Endometrial microvascular endothelial cells (primary cell): ENCODE measurements around the gene ZSCAN2. TPM values are rescaled to one million over a fixed set of nuclear protein-coding genes. Genes with fewer than 3 reads are reported as not detected.
"Not testable (repeated sequence)": the region's sequence is repeated elsewhere in the genome, so short reads cannot be mapped to it uniquely, and the experiment has no call there.

Experiments
- in situ Hi-C: cut with HindIII; loops from 2 replicates; pipeline ENCODE4 v1.10.0; 2017; ENCODE audit warnings: low sequenced_read_pairs, low pct_unique_long_range_greater_than_20kb; ENCODE audit errors: inconsistent ontology term
- total RNA-seq: library from RNA; depleted of rRNA; stranded (reverse); fragments of >200 nt; gene quantifications from one replicate; pipeline ENCODE4 v1.2.3, GENCODE V29; 2015; ENCODE audit errors: inconsistent ontology term

The ZSCAN2 gene
- total RNA-seq, 1 donor from 2014 or later: 2.6 TPM

DNA sequence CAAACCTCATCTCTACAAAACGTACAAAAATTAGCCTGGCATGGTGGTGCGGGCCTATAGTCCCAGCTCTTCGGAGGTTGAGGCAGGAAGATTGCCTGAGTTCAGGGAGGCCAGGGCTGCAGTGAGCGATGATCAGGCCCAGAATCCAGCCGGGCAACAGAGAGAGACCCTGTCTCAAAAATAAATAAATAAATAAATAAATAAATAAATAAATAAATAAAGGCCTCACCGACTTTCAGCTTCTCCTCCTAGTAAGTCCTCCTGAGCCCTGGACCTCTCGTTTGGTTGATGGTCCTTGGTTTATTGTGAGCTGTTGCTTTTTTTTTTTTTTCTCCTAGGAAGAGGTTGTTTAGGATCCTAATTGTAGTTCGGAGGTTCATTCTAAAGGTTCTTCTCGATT is 28.2 kb downstream of the ZSCAN2 start:
- in situ Hi-C loops: no loop called here

DNA sequence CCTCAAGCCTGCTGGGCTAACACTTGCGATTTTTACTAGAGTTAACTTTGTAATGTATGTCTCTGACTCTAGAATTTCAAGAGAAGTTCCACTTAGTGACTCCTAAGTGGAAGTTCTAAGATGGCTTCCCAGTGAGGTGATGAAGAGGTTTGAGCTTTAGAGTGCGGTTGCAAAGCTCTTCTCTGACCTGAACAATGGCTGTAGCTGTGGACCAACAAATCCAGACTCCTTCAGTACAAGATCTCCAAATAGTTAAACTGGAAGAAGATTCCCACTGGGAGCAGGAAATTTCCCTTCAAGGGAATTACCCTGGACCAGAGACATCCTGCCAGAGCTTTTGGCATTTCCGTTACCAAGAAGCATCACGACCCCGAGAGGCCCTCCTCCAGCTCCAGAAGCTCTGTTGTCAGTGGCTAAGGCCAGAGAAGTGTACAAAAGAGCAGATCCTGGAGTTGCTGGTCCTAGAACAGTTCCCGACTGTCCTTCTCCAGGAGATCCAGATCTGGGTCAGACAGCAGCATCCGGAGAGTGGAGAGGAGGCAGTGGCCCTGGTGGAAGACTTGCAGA is 31.0 kb downstream of the ZSCAN2 start:
- in situ Hi-C loops: no loop called here

DNA sequence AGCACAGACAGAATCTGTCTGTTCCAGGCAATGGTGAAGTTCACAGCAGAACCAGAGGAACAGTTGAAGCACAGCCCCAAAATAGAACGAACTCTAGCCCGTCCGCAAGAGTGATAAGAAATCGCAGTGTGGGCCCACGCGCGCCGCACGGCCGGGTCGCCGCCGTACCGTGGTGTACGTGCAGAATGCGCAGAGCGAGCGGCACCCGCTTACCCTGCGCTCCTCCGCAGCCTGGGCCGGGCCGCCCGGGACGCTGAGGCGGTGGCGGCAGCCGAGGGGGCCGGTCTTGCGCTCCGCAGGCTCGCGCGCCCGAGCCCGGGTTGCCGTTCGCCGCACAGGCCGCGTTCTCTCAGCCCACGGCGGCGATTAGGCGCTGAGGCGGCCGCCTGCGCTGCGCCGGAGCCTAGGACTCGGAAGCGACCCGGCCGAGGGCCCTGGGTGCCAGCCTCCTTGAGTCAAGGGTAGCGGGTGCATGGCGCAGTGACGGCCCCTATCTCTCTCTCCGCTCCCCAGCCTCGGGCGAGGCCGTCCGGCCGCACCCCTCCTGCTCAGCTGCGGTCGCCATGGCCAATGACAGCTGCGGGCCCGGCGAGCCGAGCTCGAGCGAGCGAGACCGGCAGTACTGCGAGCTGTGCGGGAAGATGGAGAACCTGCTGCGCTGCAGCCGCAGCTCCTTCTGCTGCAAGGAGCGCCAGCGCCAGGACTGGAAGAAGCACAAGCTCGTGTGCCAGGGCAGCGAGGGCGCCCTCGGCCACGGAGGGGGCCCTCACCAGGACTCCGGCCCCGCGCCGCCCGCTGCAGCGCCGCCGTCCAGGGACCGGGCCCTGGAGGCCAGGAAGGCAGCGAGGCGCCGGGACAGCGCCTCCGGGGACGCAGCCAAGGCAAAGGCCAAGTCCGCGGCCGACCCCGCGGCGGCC is 32.8 kb downstream of the ZSCAN2 start:
- in situ Hi-C loops: no loop called here

DNA sequence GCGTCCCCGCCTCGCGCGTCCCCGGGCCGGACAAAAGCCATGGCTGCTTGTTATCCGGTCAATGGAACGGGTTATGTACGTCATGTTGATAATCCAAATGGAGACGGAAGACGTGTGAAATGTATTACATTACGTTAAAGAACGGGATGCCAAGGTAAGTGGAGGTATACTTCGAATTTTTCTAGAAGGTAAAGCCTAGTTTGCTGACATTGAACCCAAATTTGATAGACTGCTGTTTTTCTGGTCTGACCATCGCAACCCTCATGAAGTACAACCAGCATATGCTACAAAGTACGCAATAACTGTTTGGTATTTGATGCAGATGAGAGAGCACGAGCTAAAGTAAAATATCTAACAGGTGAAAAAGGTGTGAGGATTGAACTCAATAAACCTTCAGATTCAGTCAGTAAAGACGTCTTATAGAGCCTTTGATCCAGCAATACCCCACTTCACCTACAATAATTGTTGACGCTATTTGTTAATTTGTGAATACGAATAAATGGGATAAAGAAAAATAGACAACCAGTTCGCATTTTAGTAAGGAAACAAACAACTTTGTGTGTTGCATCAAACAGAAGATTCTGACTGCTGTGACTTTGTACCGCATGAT is 33.5 kb downstream of the ZSCAN2 start:
- in situ Hi-C loops: no loop called here

DNA sequence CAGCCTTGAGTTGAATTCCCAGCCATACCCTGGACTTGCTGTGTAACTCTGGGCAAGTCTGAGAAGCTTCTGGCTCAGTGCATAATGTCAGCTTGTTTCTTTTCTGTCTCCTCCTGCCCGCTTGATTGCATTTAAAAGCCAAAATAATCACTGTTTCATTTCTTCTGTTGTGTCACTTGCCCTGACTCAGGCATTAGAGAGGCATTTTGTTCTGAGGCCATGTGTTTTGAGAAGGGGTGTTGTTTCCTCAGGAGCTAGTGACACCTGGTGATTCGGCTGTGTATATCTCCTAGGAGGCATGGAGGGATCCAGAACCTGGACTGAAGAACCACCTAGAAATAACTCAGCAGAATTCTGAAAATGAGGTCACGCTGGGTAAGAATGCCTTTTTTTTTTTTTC is 37.3 kb downstream of the ZSCAN2 start:
- in situ Hi-C loops: no loop called here

DNA sequence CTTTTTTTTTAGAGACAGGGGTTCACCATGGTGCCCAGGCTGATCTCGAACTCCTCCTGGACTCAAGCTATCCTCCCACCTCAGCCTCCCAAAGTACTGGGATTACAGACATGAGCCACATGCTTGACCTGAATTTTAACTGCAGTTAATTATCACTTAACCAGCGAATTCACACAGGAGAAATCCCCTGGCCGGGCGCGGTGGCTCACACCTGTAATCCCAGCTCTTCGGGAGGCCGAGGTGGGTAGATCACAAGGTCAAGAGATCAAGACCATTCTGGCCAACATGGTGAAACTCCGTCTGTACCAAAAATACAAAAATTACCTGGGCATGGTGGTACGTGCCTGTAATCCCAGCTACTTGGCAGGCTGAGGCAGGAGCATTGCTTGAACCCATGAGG is 41.1 kb downstream of the ZSCAN2 start:
- in situ Hi-C loops: not testable (repeated sequence)

DNA sequence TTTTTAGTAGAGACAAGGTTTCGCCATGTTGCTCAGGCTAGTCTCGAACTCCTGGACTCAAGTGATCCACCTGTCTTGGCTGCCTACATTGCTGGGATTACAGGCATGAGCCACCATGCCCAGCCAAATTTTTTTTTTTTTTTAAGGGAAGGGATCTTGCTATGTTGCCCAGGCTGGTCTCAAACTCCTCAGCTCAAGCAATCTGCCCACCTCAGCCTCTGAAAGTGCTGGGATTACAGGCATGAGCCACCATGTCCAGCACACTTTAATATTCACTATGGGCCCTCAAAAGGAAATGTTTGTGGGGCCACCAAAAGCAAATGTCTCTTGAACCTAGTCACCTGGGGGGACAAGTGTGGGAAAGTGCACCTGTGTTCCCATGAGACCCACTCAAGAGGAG is 41.8 kb downstream of the ZSCAN2 start:
- in situ Hi-C loops: not testable (repeated sequence)

DNA sequence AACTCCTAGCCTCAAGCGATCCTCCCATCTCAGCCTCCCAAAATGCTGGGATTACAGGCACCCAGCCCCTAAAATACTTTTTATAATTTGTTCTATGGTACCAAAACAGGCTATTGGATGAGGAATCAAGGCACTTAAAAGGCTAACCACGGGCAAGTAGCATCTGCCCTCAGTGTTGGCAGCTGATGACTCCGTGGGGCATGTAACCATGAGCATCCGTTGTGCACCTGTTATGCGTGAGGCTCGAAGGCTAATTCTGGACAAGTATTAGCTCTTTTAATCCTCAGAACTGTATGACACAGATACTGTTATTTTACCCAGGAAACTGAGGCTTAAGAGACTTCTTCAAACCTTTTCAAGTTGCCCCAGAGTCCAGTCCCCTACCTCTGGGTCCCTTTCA is 43.0 kb downstream of the ZSCAN2 start:
- in situ Hi-C loops: no loop called here

DNA sequence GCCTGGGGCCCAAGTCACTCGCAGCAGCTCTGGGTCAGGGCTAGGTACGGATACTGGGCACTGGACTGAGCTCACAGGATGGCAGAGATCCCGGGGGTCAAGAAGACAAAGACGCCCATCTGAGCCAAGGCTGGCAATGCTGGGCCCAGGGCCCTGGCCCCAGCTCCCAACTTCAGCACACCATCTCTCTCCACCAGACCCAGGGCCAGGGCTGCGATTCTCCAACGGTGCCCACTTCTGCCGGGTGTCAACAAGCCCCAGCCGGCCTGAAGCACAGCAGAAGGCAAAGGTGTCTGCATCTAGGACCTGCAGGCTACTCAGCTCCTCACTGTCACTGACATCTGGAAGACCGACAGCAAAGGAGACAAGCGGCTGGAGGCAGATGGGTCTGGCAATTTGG is 44.7 kb downstream of the ZSCAN2 start:
- in situ Hi-C loops: no loop called here

DNA sequence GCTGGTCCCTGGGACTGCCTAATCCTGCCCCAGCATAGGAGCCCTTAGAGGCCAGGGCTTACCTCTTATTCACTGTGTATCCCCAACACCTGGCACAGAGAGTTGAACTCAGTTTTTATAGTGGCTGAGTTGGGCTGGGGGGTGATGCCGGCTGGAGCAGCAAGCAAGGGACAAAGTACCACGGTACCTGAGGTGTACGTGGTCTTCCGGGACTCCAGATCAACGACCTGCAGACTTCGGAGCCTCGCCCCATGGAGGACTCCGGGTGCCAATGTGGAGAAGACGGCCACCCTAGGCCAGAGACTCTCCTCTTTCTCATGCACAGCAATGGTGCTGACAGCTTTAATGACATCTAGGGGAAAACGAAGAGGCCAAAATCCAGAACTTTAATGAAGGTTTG is 45.2 kb downstream of the ZSCAN2 start:
- in situ Hi-C loops: no loop called here

DNA sequence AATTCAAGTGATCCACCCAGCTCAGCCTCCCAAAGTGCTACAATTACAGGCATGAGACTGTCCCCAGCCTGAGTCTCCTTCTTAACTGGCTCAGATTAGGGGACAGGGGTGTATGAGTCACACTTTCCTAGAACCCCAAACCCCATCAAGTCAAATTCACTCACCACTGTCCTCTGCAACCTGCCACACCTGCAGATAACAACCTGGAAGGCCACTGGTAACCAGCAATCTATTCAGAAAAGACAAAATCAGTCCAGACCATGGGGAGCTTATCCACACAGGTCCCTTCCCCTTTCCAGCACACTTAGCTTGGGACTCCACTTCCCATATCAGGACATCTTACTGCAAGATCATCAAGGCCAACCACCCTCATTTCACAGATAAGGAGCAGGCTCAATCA is 46.9 kb downstream of the ZSCAN2 start:
- in situ Hi-C loops: no loop called here

DNA sequence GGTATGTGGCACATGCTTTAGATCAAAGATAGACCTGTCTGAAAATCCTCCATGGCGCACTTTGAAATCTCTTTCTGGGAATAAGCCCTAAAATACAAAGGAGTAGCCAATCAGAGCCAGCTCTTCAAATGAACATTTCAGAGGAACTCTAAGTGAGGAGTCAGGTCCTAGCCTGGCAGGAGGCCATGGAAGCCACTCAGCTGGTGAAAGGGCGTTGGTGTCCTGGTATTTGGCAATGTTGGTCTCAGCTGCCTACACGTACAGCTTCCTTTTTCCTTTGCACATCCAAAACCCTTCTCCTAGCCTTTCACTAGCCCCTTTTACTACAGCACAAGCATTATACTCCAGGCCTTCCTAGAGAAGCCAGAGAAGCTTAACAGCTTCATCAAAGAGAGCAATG is 47.7 kb downstream of the ZSCAN2 start:
- in situ Hi-C loops: no loop called here

DNA sequence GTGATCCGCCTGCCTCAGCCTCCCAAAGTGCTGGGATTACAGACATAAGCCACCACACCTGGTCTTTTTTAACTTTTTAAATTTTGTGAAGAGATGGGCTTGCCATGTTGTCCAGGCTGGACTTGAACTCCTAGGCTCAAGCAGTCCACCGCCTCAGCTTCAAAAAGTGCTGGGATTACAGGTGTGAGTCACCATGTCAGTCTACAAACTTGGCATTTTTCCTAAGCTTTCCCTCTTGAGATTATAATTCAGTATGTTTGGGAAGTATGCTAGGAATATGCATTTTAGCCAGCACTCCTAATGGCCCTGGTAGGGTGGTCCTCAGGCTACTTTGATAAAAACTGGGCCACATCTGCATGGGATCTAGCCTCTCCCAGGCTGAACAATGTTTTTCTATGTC is 48.9 kb downstream of the ZSCAN2 start:
- in situ Hi-C loops: no loop called here

DNA sequence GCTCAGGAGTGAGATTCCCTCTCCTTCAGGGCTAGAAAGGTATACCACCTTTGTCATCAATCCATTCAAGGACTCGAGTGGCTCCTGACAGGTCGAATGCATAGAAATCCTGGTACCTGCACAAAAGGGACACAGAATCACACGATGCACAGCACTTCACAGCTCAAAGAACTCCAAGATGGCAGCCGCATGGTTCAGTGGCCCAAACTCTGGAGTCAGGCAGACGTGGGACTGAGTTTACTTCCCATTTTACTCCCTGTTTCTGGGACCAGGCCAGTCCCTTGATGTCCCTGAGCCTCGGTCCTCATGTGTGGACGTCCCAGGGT is 52.7 kb downstream of the ZSCAN2 start:
- in situ Hi-C loops: no loop called here

DNA sequence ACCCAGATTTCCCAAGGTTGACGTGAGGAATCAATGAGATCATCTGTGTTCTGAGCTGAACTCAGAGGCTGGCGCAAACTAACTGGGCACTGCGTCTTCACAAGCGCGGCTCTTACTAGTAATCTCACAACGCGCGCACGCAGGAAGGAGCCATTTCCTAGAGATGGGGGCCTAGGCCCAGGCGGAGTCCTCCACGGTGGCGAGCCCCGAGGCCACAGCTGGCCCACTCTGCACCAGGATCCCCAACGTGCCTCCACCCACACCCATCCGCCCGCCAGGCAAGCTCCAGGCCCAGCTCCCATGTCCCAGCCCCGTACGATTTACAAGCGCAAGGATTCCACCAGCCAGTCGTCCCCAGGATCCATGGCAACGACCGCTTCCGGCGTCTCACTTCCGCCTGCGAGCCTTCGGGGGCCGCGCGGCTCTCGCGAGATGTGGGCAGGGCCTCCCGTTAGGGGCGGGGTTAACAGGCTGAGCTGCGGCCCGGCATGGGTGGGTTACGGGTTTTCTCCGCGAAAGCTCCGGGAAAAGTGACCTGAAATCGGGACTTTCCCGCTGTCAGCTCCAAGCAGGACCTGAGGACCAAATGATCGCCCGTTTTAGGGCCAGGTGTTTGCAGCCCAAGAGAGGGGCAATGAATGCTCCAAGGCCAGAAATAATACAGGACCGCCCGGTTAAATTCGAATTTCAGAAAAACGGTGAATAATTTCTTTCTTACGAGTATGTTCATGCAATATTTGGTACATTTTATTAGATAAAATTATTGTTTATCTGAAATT is 53.3 kb downstream of the ZSCAN2 start, which contains the start of gene WDR73:
Gene WDR73 (minus strand): TSS at position 374 of the 779 bp plus-strand sequence. CDS start 9 bp downstream, at position 365.
- in situ Hi-C loops: no loop called here

DNA sequence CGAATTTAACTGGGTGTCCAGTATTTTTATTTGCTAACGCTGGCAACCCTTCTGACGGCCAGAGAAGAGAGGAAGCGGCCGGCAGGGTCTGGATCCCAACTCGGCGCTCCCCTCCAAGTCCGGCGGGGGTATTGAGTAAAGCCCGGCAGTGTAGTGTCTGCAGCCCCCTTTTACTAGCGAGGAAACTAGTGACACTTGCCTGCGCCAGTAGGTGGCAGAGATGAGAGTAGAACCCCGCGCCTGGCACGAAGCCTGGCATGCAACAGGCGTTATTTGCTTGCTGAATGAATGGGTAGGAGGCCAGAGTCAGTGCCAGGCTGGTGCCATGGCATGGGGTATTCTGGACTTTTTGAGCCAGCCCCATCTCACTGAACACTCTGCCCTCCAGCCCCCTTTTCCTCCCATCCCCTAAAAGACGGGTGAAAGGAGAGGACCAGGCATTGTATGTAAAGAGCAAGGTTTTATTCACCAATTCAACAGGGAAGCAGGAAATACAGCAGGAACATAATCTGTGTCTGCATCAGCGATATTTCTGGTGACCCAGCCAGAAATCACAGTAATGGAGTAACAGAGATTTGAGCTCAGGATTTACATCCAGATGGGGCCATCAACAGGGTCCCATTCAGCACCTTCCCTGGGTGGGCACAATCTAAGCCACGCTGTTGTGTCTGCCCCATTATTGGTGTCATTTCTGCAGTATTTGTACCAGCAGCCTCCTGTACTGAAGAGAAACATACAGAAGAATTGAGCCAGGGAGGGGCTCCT is 54.1 kb downstream of the ZSCAN2 start:
- in situ Hi-C loops: no loop called here

DNA sequence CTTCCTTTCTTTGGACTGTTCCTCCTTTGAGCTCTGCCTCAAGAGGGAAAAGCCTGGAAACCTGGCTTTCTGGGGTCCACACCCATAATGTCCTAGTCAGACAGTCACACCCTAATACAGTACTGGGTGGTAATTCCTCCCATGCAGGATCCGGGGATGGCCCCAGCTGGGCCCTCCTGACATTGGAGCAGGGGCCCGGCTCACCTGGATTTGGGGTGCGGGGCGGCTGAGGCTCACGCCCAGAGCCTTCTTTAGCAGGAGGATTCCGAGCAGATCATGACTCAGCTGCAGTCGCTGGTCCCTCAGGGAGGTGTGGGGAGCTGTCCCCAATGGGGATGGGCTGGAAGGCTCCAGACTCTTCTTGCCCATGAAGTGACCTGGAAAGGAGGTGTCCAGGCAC is 56.2 kb downstream of the ZSCAN2 start:
- in situ Hi-C loops: no loop called here

DNA sequence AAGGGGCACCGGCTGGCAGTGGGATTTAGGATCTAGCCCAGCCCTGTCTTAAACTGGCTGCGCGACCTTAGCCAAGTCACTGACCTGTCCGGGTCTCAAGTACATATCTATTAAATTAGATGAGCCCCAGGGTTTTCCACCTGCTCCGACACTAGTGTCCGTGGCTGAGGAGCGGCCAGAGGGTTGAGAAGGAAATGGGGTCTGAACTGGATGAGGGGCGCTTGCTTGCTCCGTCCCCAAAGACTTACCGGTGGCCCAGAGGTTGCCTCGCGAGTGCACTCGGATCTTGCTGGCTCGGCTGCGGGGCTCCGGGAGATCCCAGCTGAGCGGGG is 56.9 kb downstream of the ZSCAN2 start:
- in situ Hi-C loops: no loop called here
